NCI-H1694 (cell line): ENCODE data around the gene HS3ST5.
"Not testable (repeated sequence)": the region's sequence is repeated elsewhere in the genome, so short reads cannot be mapped to it uniquely, and the experiment has no call there.

ENCODE experiments used
- DNase-seq: peaks from one replicate; lab custom pipeline; 2025; lab: John Stamatoyannopoulos, UW

HS3ST5 gene

DNA sequence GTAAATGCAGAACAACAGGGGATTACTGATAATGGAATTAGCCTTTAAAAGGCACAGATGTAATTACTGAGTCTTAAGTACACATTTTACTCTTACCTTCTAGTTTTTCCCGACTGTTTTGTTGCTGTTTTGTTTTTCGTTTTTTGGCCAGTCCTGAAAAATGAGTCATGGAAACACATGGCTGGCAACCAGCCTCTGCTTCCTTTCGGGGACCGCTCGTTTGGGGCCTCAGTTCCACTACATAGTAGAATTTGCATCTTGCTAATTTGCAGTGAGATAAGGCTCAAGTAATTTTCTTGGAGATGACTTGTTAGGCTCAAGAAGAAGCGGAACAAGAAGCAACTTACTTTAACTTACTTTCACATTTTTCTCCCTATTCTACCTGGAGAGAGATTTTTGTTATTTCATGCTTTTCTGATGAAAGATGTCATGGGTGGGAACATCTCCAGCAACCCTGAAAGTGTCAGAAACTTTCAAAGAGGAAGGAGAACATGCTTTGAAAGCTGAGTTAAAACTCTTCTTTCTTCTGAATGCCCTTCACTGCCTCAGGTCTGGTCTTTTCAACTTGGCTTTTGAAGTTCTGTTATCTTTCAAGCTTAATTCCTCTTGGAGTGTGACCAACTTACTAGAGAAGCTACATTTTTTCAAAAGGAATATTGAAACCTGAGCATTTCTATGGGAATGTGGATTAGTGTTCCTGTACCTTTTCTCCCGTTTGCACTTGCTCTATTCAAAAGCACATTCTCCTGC lies 300.4 kb downstream of the HS3ST5 start:
- no peak for DNase-seq

DNA sequence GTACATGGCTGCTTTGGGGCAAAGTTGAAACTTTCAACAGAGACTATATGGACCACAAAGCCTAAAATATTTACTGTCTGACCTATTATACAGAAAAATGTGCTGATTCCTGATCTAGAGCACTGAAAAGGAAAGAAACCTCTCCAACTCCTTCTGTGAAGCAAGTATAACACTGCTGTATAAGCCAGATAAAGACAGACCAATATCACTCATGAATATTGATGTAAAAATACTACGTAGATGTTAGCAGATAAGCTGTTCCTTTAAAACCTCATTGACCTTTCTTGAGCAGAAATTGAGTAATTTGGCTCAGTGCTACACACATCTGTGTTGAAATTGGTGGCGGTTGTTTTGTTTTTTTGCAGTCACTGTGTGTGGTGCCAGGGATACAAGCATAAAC lies 302.0 kb downstream of the HS3ST5 start:
- no peak for DNase-seq

DNA sequence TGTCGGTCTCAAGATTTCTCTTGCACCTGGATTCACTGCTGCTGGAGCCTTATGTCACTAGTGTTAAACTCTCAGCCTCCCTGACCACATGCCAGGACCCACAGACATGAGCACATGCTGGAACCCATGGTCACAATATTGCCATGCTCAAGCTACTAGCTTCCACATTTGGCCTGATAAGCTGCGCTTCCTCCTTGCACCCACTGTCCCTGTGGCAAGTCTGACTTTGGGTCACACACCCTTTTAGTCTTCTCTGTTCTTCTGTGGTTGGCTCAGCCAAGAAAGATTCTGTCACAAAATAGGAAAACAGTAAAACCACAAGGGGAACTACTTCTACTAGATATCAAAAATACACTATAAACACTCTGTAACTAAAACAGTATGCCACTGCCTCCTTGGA lies 303.0 kb downstream of the HS3ST5 start:
- DNase-seq = no peak

DNA sequence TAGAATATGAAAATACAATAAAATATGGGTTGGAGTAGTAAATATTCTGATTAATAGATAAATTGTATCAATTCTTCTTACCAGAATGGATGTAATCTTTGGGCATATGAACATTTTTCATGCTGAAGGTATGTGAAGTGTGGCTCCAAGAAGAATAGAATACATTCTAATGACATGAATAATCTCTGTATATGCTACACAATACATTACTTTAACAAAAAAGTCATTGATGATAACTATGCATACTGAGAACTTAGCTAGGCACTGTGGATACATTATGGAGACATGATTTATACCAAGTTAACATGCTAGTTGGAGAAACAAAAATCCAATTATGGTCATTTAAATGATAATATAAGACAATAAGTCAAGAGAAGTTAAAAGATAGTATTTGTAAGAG lies 309.2 kb downstream of the HS3ST5 start:
- DNase-seq = no peak

DNA sequence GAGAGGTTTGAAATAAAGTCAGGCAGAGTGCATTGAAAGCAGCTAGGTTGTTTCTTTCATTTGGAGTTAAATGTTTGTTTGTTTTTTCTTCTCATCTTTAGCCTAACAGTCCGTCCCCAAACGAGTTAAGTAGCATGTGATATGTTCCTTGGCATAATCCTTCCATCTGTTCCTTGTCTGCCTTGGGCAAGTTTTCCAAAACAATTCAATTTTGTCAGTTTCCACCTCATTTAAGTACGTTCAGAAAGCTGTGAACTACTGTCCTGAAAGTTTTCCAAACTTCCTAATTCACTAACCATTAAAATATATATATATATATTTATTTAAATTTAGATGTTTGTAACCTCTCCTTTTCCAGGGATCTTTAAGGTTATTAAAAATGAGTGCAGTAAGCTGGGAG lies 310.1 kb downstream of the HS3ST5 start:
- DNase-seq = no peak

DNA sequence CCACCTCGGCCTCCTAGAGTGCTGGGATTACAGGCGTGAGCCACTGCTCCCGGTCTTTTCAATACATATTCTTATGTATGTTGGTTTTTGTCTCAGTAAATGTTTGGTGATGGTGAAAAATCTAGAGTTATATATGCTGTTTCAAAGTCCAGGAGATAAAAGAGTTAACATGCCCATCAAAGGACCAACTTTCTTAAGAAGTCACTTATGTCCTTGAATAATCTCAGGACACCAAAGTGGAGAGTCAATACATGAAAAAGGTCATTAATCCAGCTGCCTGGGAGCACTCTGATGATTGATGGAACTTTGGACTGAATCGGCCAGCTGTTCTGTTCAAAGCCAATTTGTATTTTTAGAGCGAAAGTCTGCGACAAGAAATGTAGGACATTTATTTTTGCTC lies 312.1 kb downstream of the HS3ST5 start:
- DNase-seq = no peak

DNA sequence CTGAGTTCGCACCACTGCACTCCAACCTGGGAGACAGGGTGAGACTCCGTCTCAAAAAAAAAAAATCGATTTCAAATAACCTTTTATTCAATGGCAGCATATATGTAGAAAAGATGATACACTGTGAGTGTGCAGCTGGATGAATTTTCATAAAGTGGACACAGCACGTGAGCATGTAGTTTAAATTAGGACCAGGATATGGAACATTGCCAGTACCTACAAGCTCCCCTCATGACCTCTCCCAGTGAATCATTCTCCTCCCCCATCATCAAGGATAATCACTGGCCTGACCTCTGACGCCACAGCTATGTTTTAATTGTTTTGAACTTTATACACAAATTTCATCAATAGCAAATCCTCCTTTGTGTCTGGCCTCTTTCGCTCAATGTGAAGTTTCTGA lies 318.1 kb downstream of the HS3ST5 start:
- no peak for DNase-seq

DNA sequence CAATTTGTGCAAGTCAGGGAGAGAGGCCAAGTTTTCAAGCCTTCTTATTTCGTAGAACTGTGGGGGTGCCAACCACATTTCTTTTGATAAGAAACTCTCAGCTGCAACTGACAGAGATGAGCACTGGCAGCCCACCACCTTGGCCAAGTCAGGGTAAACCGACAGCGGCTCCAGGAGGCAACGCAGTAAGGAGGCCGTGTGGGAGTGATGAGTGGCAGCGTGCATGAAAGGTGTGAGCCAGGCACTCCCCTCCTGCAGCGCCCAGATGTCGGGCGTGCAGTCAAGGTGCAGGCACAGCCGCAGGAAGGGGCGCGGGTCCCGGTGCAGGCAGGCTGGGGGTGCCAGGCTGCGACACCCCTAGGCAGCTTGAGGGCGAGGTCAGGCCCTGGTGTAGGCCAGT lies 322.6 kb downstream of the HS3ST5 start:
- no peak for DNase-seq

DNA sequence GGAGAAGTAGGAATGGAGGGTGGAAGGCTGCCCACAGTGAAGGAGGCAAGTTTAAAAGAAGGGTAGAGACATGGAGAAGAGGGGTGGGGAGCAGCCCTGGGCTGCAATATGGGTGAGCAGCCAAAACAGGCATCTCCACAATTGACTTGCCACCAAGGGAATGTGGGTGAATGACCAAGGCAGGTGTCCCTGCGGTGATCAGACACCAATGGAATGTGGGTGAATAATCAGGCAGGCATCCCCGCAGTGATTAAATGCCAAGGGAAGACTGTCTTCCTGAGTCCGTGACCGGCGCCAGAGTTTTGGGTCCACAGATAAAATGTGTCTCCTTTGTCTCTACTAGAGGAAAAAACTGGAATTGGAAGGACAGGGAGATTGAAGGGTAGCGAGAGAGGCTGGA lies 325.7 kb downstream of the HS3ST5 start:
- DNase-seq = not testable (repeated sequence)

DNA sequence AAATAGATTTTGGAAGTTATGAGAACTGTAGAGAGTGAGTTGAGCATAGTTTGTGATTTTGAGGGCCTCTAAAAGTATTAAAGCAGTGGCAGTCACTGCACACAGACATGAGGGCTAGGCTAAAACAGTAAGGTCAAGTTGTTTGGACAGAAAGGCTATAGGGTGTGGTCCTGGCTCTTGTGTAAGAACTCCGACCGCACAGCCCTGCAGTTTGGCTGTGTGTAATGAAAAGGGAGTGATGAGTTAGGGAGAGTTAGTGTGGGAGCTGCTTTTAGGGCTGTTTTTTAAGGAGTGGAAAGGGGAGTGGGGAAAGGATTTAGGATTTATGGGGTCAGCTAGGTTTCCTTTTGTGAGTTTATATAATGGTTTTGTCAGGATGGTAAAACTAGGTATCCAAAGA lies 328.7 kb downstream of the HS3ST5 start:
- not testable (repeated sequence) for DNase-seq

DNA sequence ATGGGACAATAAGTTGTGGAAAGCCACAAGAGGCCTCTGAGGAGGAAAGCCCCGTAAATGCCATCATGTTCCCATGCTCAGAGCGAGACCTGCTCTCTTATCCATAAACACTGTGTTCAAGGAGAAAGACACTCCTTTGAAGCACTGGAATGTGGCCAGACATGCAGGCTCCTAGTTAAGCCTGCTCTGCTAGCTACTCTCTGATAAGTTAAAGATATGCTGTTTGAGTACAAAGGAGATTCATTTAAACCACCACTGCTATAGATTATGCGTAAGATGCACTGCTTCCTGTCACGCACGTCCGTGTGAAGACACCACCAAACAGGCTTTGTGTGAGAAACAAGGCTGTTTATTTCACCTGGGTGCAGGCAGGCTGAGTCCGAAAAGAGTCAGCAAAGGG lies 331.3 kb downstream of the HS3ST5 start:
- DNase-seq = not testable (repeated sequence)

DNA sequence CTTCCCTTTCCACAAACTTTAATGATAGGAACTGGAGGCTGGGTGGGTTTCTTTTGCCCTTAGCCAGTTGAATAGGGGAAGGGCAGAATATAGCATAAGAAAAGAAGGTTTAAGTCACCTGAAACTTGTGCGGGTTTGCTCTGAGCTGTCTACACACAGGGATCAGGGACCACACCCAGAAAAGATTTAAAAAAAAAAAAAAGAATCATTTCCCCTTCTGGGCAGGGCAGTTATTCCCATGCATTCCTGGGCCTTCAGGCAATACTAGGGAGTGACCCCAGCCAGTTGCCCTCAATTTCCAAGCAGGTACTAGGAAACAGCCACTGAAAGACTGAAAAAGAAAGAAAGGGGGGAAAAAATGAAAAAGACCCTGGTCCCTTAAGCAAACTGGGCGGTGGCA lies 332.3 kb downstream of the HS3ST5 start:
- DNase-seq = no peak

DNA sequence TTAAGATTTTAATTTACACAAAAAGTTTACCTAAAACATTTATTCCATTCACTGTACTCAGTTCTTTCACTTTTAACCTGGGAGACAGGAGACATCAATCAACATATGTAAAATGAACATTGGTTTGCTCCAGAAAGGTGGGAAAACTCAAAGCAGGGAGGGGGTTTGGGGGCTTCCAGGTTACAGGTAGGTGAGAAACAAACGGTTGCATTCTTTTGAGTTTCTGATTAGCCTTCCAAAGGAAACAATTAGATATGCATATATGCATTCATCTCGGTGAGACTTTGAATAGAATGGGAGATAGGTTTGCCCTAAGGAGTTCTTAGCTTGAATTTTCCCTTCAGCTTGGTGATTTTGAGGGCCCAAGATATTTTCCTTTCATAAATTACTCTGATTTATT lies 333.6 kb downstream of the HS3ST5 start:
- no peak for DNase-seq

DNA sequence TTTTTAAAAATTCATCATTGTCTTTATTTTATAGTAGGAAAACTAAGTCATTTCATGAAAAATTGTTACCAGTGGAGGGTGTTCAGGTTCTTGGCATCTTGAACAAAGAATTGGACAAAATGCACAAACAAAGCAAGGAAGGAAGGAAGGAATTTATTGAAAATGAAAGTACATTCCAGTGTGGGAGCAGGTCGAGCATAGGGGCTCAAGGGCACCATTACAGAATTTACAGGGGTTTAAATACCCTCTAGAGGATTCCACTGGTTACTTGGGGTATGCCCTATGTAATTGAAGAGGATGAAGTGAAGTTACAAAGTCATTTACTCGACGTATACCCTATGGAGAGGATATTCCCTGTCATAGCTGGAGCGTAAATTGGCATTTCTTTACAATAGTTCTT lies 334.5 kb downstream of the HS3ST5 start:
- DNase-seq = no peak

DNA sequence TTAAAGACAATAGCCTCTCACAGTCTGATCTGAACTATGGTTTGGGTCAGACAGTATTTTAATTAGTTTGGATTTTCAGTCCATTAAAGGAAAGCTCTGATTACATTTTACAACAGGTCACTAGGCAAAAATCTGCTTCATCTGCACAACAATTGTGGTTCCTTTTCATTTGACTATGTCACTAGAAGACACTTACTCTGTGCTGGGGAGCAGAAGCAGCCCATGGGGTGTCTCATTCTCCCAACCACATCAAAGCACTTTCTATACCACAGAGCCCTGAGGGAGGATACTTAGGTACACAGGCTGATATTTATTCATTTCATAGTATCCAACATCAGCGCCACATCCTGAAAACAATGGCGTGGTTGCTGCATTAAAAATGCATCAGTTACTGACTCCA lies 335.3 kb downstream of the HS3ST5 start:
- DNase-seq = no peak
